HG02798 (cell line): Measurements from ENCODE around the gene MACIR.

Source experiments
- ATAC-seq: cut with Tn5 transposase; IDR thresholded peaks from one replicate; pipeline ENCODE4 v1.9.1; 2021; ENCODE audit warnings: mild to moderate bottlenecking; ENCODE audit not compliant: unreplicated experiment, poor library complexity

The MACIR gene

GRCh38 chr5:103289024-103289423 lies 30.5 kb downstream of the MACIR start:
- ATAC-seq, result no peak

- ATAC-seq, result no peak
Measured at GRCh38 chr5:103290846-103291245, 32.3 kb downstream of the MACIR start.

DNA sequence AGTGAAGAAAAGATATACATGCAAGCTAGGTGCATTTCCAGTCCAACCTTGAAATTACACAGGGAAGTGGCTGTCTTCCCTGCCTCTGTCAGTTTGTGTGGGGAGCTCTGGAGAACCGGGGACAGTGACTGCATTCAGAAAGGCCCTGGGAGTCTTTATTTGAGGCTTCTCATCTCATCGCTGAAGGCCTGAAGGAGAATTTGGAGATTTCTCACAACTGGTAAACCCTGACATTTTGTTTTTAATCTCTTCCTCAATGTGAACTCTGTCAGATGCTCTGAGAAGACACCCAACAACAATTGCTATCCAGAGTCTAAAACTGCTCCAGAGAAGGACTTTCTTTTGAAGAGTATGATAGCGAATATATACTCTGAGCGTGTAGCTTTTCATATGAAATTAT lies 33.0 kb downstream of the MACIR start:
- no peak for ATAC-seq

DNA sequence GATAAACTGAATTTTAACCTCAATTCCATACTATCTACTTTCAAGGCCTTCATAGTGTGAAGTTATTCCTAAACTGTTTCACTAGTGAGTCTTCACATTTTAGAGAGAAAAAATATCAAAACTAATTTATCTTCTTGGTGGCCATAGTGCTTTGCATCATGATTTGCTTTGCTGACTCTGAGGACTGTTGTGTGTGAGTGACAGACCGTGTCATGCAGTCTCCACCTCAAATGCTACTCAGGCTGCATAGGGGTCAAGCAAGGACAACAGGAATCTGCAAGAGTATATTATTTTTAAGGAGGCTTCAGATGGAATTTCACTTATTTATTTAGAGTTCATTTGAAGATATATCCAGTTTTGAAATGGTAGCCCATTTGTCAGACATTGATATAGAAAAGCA lies 34.5 kb downstream of the MACIR start:
- no peak for ATAC-seq

GRCh38 chr5:103293719-103294118 lies 35.2 kb downstream of the MACIR start:
- ATAC-seq, result no peak

DNA sequence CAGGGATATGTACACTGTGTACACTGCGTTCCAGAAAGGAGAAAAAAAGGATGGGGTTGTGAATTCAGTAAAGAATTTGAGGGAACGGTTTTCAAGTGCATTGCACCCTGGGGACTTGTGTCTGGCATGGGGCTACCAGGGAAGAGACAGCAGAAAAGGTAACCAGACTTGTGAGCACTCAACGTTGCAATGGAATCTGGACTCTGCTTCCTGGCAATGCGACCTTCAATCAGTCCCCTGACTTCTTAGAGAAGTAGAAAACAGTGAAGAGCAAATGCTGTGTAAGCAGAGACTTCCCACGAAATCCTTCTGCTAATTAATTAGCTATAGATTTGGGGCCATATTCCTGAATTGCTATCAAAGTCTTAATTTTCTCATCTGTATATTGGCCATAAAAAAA lies 36.3 kb downstream of the MACIR start:
- no peak for ATAC-seq

- ATAC-seq, result no peak
Measured at GRCh38 chr5:103295424-103295823, 36.9 kb downstream of the MACIR start.

DNA sequence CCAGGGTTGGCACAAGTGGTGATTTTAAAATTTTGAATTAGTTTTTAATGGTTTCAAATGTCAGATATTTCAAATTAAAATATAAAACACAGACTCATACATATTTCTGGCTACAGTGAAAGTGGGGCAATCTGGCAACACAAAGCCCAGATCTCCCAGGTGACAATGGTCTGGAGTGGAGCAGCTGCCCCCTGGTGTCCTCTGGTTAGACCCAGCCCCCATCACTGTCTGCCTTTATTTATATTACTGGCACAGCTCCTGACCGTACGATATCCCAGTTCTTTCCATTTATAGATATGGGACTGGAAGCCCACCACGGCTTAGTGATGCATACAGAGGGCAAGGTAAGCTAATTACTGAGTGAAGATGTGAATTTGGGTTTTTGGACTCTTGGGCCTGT lies 37.3 kb downstream of the MACIR start:
- ATAC-seq, result no peak

DNA sequence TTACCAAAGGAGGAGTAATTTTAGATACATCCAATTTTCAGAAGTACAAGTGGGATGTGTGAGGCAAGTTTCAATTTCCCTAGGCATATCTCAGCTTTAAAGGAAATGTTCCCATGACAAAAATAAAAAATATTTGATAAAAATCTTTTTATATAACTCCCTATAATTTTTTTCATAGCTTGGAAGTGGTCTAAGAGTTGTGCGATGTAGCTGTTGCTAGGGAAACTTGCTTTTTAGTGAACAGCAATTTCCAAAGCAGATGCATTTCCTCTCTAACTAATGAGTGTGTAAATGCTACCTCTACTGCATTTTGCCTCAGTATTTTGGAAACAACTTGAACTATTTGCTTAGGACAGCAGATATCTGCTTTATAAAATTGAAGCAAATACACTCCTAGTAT lies 39.6 kb downstream of the MACIR start:
- no peak for ATAC-seq

DNA sequence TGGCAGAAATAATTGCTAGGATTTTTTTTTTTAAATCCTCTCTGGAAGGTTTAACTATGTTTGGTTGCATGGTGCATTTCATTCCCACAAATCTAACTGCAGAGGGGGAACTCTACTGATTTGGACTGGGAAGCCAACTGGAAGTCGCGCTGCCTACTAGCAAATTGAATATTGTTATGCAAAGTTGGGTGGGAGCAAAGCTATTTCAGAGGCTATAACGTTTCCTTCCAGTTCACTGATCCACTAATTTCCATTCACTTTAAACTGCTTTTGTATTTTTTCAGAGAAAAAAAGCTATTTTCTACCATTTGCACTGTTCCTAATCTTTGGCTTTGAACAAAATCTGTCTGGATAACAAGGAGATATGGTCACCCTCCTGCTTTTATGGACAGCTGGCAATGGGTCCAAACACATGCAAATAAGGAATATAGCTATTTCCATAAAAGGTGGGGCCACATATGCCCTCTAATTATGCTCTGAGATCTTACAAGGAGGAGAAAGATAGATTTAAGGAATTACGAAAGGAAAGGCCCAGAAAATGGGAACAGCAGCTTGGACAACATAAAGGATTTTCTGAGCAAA lies 40.1 kb downstream of the MACIR start:
- no peak for ATAC-seq

GRCh38 chr5:103305809-103306208 lies 47.2 kb downstream of the MACIR start:
- ATAC-seq, result no peak

- no peak for ATAC-seq
Measured at GRCh38 chr5:103307470-103307869, 48.9 kb downstream of the MACIR start.

GRCh38 chr5:103308774-103309173 lies 50.2 kb downstream of the MACIR start:
- no peak for ATAC-seq

GRCh38 chr5:103313056-103313455 lies 54.5 kb downstream of the MACIR start:
- no peak for ATAC-seq

DNA sequence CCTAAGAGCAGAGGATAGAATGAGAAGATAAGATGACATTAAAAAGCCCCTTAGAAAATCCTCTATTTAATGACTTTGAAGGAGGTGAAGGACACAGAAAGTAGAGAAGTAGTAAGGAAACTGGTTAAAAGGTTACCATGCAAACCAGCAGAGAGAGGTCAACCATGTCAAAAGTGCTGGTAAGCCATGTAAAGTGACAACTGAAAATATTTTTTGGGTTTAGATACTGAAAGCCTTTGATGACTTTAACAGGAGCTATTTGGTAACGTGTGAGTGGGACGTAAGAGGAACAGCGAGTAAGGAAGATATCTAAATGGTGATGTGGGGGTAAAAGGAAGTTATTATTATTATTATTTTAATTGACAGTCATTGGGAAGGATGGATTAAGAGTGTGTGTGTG lies 56.9 kb downstream of the MACIR start:
- peak; percentile 50 for ATAC-seq

GRCh38 chr5:103327451-103327850 lies 68.9 kb downstream of the MACIR start:
- no peak for ATAC-seq

DNA sequence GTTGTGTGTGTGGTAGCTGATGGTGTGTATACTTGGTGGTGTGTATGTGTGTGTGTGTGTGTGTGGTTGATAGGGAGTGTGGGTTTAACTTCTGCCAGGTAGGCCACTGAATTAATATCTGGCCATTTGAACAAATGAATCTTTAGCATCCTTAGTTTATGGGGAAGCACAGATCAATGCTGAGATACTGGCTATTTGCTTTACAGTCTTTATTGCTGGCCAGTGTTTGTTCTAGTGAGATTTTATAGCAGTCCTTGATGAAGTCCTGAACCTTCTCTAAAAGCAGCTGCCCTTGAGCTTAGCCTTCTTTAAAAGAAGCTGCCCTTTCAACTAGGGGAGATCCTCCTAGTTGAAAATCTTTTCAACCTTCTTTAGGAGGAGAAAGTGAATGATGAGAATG lies 69.3 kb downstream of the MACIR start:
- ATAC-seq, result no peak
